ENCODE data around the gene N4BP3. TPM values are rescaled to one million over a fixed set of nuclear protein-coding genes. Genes with fewer than 3 reads are reported as not detected.

N4BP3 gene
- total and polyA plus RNA-seq, 2 of the 13 experiments (the other 11 are each of a cell fraction or from before 2014, with no cell fraction given): 0.13 TPM; not detected in 1

GRCh38 chr5:178117923-178118701 is 4.8 kb downstream of the N4BP3 start (continued):
- TF ChIP-seq TIGD3 (CRISPR knock-in tag; IDR thresholded peaks at IDR 0.05; ENCODE audit: borderline replicate concordance) (no peak), KMT2B (CRISPR knock-in tag; IDR thresholded peaks at IDR 0.05) (no peak), ZNF563 (CRISPR knock-in tag; IDR thresholded peaks at IDR 0.05) (no peak), ZNF543 (CRISPR knock-in tag; IDR thresholded peaks at IDR 0.05) (no peak), ZC3H13 (CRISPR knock-in tag; IDR thresholded peaks at IDR 0.05) (no peak), SALL1 (CRISPR knock-in tag; IDR thresholded peaks at IDR 0.05) (no peak), TFDP1 (CRISPR knock-in tag; IDR thresholded peaks at IDR 0.05; ENCODE audit: borderline replicate concordance) (no peak), RCOR2 (CRISPR knock-in tag; IDR thresholded peaks at IDR 0.05) (no peak)

GRCh38 chr5:178119915-178120606 is 6.7 kb downstream of the N4BP3 start:
- no TSS peak for BruUV-seq (replicated peaks)
- ATAC-seq (no peak), FAIRE-seq (no peak), DNase-seq (ENCODE audit: low spot score) (no peak)
- Histone ChIP-seq H3K4me2 (ENCODE audit: low read depth, low read length) (no peak overlapping the region), H3K4me1 (ENCODE audit: insufficient read depth, low read length) (peaks cover 19% of the 10 kb centered on the region), H4K20me1 (ENCODE audit: insufficient read depth, low read length) (no peaks in the 10 kb centered on the region), H3K36me3 (replicated peaks in 1 of 2; ENCODE audit: control insufficient read depth in 1 of 2, insufficient read depth in 2 of 2, low read length in 2 of 2) (no peaks in the 10 kb centered on the region), H3K4me3 (replicated peaks in 1 of 3; ENCODE audit: insufficient read depth in 1 of 3, low read depth in 2 of 3, low read length in 3 of 3) (no peak overlapping the region), H3K79me2 (ENCODE audit: insufficient read depth, low read length) (no peaks in the 10 kb centered on the region), H3K9me3 (ENCODE audit: low read length) (no peaks in the 10 kb centered on the region), H3K9ac (ENCODE audit: insufficient read depth, low read depth, low read length) (no peak overlapping the region), H3K27ac (ENCODE audit: extremely low read length, insufficient read depth, low read length) (no peak overlapping the region), H3K27me3 (ENCODE audit: control insufficient read depth in 1 of 2, insufficient read depth in 2 of 2, low read length in 2 of 2) (peaks cover 15 to 58% of the 10 kb centered on the region in 2 experiments), H2AFZ (ENCODE audit: low read length) (no peak overlapping the region)
- POLR2A ChIA-PET: interaction anchor here (0.6 to 1.9 kb wide), 3 partner anchors 10 to 170 kb away, joined by 3 to 6 read pairs (median 4); partner anchors contain the start of gene RMND5B
- in situ Hi-C loops (cut with HindIII; ENCODE audit: extremely low pct_ligation_motif_present, low pct_unique_long_range_greater_than_20kb): no loop called here
- 27% methylated on average over 3 of the region's 27 CpGs for WGBS (ENCODE audit: low lambda C conversion rate)
- intact Hi-C loops (cut with micrococcal nuclease; ENCODE audit: unreplicated experiment): no loop called here
- CTCF ChIA-PET (ENCODE audit: low intra/inter-chr PET ratio, low total read pairs): interaction anchor here (1.3 to 1.6 kb wide), 2 partner anchors 26 to 44 kb away, joined by 8 to 9 read pairs; no protein-coding TSS in a partner anchor
- TF ChIP-seq THAP9 (CRISPR knock-in tag; IDR thresholded peaks at IDR 0.05; ENCODE audit: borderline replicate concordance): no peak
- TF ChIP-seq NR3C1 (CRISPR knock-in tag; IDR thresholded peaks at IDR 0.05): no peak
- 0 out of 2 replicates have a peak, but pooled peaks have one; percentile 3 for TF ChIP-seq MXD3 (CRISPR knock-in tag; IDR thresholded peaks at IDR 0.05)
- TF ChIP-seq ZFP36L1 (CRISPR knock-in tag; IDR thresholded peaks at IDR 0.05): no peak
